ENCODE data around the gene MN1.

GRCh38 chr22:27718186-27719035 is 83.1 kb downstream of the MN1 start:
- TF ChIP-seq EZH2 (IDR thresholded peaks at IDR 0.05), result no peak
- no peak for TF ChIP-seq POLR2AphosphoS5 (IDR thresholded peaks at IDR 0.05; ENCODE audit: borderline replicate concordance, low read depth, low read length)
